Mesodermal cell (in vitro differentiated cells): ENCODE measurements around the gene SYT6.

Source experiments
- H3K27ac ChIP-seq: 2 replicates; pipeline ENCODE4 v1.7.0; 2013; ENCODE audit warnings: mild to moderate bottlenecking, low read depth, low read length, moderate library complexity; ENCODE audit not compliant: severe bottlenecking
- H3K36me3 ChIP-seq: 2 replicates; pipeline ENCODE4 v1.7.1; 2013; ENCODE audit warnings: mild to moderate bottlenecking, low read length, moderate library complexity; ENCODE audit not compliant: control insufficient read depth, insufficient read depth
- H3K4me1 ChIP-seq: one replicate; pipeline ENCODE4 v1.7.1; 2013; ENCODE audit warnings: mild to moderate bottlenecking, low read length; ENCODE audit not compliant: insufficient read depth, control insufficient read depth, poor library complexity, severe bottlenecking
- H3K4me3 ChIP-seq: 2 replicates; pipeline ENCODE4 v1.7.0; 2013; ENCODE audit warnings: low read length, control low read depth, mild to moderate bottlenecking; ENCODE audit not compliant: insufficient read depth, poor library complexity, severe bottlenecking; ENCODE audit errors: extremely low read depth
- H3K9me3 ChIP-seq: 2 replicates; pipeline ENCODE4 v1.7.1; 2013; ENCODE audit warnings: mild to moderate bottlenecking, low read length, moderate library complexity; ENCODE audit not compliant: control insufficient read depth
- WGBS, 2 experiments: methylation state at CpG; one replicate each; pipeline ENCODE4 v1.1.5; 2013; ENCODE audit warnings: missing lambda C conversion rate in 2 of 2; ENCODE audit not compliant: insufficient coverage in 2 of 2; 5-methylcytosine and 5-hydroxymethylcytosine counted together

SYT6 gene

DNA sequence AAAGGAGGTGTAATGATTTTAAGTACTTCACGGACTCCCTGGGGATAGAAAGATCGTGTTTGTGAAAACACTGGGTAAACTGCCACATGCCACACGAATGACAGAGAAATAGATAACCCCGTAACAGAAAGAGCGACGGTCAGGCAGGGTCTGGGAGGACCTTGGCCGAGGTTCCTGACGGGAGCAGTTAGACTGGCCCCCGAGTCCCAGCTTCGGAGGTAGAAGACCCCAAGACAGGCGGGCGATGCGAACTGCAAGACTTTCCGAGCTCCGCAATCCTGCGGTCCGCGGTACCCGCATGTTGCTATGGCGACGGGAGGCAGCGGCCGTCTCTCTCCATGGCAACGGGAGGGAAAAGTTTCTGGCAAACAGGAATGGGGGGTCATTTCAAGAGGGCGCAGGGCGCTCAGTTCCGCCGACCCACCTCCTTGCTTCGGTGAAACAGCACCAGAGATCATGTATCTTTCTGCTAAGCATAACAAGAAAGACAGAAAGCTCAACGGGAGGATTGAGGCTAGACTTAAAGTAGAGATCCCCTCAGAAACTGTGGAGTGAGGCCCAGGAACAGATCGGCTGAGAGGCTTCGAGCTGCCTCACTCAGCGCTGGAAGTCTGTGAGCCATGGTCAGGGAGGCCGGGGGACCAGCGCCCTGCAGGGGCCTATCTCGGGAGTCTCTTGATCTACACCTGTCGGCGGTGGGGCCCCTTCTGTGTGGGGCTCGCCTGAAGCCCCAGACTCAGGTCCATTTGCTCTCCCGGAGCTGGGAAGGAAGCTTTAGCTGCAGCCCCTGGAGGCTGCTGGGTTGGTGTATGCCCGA is 685 bp upstream of the SYT6 start:
- Histone ChIP-seq H3K27ac (no peak overlapping the region), H3K4me1 (peaks cover 18% of the 10 kb centered on the region), H3K4me3 (no peak overlapping the region), H3K9me3 (no peaks in the 10 kb centered on the region), H3K36me3 (no peaks in the 10 kb centered on the region)
- 6 to 7% methylated on average over 36 to 40 of the region's 41 CpGs for WGBS, 2 experiments

DNA sequence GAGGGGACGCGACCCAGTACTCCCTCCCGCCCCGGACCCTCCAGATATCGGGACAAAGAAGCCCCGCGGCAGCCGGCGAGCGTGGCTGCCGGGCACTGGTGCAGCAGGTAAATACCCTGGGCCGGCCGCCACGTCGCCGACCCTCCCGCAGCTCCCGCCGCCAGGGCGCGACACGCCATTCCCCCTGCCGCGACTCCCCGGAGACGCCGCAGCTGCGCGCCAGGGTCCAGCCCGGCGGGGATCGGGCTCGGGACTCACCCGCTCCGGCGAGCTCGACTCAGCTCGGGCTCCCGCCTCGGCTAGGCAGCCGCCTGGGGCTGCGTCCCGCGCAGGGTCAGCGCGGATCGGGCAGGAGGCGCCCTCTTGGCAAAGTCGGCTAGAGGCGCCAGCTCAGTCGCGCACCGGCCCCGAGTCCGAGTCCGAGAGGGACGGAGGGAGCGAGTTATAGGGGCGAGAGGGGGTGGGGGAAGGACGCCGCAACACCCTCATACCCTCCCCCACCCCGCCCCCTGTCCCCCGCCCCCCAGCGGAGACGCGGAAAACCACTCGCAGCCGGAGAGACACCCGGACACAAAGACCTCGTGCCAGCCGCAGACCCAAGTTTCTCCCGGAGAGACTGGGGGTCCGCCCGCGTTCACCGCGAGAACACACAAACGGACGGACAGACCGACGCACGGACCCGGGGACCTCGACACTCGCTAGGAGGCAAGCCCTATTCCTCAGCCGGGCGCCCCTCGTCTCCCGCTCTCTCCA is 985 bp downstream of the SYT6 start:
- H3K4me1 ChIP-seq, result peaks cover 18% of the 10 kb centered on the region
- H3K27ac ChIP-seq, result no peak overlapping the region
- H3K4me3 ChIP-seq, result peak overlapping the region; percentile 37
- no peaks in the 10 kb centered on the region for H3K36me3 ChIP-seq
- 0% methylated on average over 43 to 59 of the region's 89 CpGs for WGBS, 2 experiments
- no peaks in the 10 kb centered on the region for H3K9me3 ChIP-seq

DNA sequence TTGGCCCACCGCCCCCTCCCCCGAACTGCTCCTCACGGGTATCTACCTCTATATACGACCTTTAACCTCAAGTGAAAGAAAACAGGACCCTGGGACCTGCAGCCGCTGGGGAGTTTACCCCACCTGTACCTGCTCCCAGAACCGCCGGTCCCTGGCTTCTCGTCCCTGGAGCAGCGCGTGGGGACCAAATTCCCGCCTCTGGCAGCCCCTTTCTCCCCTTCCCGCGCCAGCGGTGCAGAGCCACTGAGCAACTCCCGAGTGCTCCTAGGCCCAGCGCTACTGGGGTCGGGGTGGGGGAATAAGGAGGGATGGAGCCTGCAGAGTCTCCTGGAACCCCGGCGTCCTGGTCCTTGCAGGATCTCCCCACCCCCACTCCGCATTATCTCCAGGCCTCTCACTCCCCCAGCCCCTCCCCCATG is 1.6 kb downstream of the SYT6 start:
- H3K36me3 ChIP-seq, result no peaks in the 10 kb centered on the region
- H3K4me3 ChIP-seq, result peak overlapping the region; percentile 37
- H3K27ac ChIP-seq, result no peak overlapping the region
- 1 to 2% methylated on average over 8 to 14 of the region's 20 CpGs for WGBS, 2 experiments
- no peaks in the 10 kb centered on the region for H3K9me3 ChIP-seq
- peaks cover 18% of the 10 kb centered on the region for H3K4me1 ChIP-seq

DNA sequence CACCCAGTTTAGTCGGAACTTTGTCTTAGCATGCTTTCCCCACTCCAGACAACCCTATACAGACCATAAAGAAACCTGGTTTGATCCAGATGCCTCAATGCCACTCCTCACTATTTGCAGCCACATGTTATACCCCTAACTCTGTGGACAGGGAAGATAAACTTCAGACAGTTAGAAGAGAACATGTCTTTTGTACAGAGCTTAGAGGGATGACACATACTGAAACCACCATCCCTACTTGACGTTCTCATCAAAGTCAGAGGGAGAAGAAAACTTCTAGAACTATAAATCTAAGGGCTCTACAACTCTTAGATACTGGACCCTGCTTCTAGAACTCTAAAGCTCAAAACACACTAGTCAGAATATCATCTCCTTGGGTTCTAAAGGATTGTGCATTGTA is 3.7 kb downstream of the SYT6 start:
- peaks cover 18% of the 10 kb centered on the region for H3K4me1 ChIP-seq
- no peak overlapping the region for H3K27ac ChIP-seq
- no peaks in the 10 kb centered on the region for H3K9me3 ChIP-seq
- 77 to 100% methylated on average over 2 of the region's 2 CpGs for WGBS, 2 experiments
- no peak overlapping the region for H3K4me3 ChIP-seq
- H3K36me3 ChIP-seq, result no peaks in the 10 kb centered on the region

DNA sequence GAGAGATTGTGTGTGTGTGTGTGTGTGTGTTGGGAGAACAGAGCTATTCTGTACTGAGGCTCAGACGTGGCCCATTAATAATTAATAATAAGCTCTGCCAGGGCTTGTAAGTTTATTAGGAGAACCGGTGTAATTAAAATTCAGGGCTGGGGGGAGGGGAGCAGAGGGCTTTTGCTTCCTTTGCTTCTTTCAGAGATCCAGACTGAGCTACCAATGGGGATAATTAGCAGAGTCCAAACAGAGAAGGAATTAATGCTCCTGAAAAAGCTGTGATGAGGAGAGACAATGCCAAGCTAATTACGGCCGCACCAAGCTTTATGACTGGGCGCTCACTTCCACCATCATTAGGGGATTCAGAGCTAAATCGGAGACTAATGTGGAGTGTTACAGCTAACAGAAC is 4.5 kb downstream of the SYT6 start:
- WGBS, 2 experiments, result 86% methylated on average over 1 to 3 of the region's 6 CpGs
- no peak overlapping the region for H3K27ac ChIP-seq
- H3K36me3 ChIP-seq, result no peaks in the 10 kb centered on the region
- no peak overlapping the region for H3K4me3 ChIP-seq
- no peaks in the 10 kb centered on the region for H3K9me3 ChIP-seq
- peaks cover 18% of the 10 kb centered on the region for H3K4me1 ChIP-seq

DNA sequence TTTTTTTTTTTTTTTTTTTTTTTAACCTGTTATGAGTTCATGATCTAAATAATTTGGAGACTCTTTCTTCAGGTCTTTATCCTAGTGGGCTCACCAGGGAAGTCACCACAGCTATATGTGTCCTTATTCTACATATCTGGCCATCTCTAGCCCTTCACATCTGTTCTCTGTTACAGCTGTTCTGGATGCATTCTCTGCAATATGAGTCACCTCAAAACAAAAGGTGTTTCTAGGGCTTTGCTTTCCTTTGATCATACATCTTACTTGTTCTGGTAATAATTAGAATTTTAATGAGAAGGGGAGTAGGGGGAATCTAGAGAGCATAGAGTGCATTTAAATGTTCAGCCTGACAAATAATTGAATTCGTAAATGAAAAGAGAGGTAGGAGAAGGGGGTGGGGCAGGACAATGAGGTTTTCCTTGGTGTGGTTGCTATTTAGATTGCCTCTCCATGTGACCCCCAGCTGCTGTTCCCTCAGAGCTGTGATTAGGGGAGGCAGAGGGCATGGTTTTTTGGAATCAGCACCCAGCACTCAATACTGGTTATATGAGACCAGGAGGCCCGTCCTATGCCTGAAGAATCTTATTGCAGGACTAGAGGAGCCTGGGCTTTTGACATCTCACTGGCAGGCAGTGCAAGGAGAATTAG is 8.0 kb downstream of the SYT6 start:
- WGBS, 2 experiments, result 67 to 80% methylated on average over 1 of the region's 2 CpGs
- Histone ChIP-seq H3K27ac (no peak overlapping the region), H3K4me3 (no peak overlapping the region), H3K4me1 (peaks cover 4% of the 10 kb centered on the region), H3K9me3 (no peaks in the 10 kb centered on the region), H3K36me3 (no peaks in the 10 kb centered on the region)

DNA sequence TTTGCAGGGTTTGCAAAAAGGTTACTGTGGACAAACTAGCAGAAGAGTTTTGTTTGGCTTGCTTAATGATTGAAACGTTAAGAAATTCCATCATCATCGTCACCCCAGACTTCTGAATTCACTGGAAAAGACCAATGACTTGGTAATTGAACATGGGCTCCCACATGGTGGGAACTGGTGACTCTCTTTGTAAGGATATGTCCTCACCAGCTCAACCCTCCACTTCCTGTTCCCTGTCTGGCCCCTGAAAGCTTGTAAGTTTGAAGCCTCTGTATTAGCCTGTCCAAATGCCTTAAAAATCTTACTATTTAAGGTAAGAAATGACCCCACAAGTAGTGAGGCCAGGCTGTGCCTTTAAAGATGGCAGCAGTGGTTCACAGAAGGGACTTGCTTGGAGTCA is 9.7 kb downstream of the SYT6 start:
- Histone ChIP-seq H3K4me1 (no peaks in the 10 kb centered on the region), H3K4me3 (no peak overlapping the region), H3K9me3 (no peaks in the 10 kb centered on the region), H3K36me3 (no peaks in the 10 kb centered on the region), H3K27ac (no peak overlapping the region)
- WGBS, 2 experiments, result 80 to 93% methylated on average over 1 to 2 of the region's 2 CpGs

DNA sequence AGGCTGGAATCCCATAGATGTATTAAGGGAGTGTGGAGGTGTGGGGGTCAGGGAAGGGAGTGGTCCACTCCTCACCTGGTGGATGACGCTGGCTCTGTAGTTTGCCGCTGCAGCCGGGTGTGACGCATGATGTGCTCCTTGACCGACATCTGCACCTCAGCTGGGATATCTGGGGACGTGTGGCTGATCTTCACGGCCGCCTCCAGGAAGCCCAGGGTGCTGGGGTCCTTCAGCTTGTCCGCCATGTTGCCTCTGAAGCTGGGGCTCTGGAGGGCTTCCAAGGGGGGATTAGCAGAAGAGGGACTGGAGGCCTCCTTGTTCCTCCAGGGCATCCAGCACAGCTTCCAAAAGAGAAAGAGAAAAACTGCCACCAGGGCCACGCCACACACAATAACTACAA is 14.1 kb downstream of the SYT6 start:
- H3K27ac ChIP-seq, result no peak overlapping the region
- no peaks in the 10 kb centered on the region for H3K9me3 ChIP-seq
- no peaks in the 10 kb centered on the region for H3K36me3 ChIP-seq
- H3K4me3 ChIP-seq, result no peak overlapping the region
- H3K4me1 ChIP-seq, result no peaks in the 10 kb centered on the region
- WGBS, 2 experiments, result 92 to 96% methylated on average over 8 to 9 of the region's 10 CpGs

DNA sequence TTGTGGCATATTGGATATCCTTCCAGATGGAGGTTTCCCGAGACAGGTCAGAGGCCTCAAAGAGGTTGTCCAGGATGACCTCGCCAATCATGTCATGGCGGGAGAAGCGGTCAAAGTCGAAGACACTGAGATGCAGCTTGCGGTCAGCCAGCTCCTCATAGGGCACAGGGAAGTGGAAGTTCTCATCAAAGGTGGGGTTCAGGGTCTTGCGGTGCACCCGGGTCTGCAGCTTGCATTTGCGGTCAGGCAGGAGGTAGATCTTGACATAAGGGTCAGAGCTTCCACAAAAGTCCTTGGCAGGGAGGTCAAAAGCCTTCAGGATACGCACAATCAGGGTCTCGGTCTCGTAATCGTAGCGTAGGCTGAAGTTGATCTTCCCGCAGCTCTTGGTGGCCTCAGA is 16.2 kb downstream of the SYT6 start:
- H3K9me3 ChIP-seq, result no peaks in the 10 kb centered on the region
- no peak overlapping the region for H3K4me3 ChIP-seq
- WGBS, 2 experiments, result 96 to 97% methylated on average over 13 of the region's 15 CpGs
- H3K4me1 ChIP-seq, result no peaks in the 10 kb centered on the region
- H3K36me3 ChIP-seq, result no peaks in the 10 kb centered on the region
- no peak overlapping the region for H3K27ac ChIP-seq

DNA sequence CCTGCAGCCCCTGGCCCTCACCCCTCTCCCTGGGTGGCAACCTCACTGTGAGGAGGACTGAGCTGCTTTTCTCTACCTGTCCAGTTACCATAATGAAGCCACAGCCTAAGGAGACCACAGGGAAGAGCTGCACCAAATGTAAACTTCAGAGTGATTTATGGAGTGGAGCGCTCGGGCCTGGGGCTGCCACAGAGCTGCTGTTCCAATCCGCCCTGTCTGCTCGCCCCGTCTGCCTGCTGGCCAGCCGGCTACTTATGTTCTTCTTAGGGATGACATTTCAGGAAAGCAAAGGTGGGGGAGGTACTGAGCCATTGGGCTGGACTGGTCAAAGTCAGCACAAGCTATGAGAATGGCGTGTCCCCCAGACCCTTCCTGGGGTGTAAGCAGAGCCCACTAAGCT is 17.9 kb downstream of the SYT6 start:
- WGBS, 2 experiments, result 84 to 90% methylated on average over 7 of the region's 7 CpGs
- no peaks in the 10 kb centered on the region for H3K9me3 ChIP-seq

More for the DNA sequence above, 17.9 kb downstream of the SYT6 start:
- Histone ChIP-seq H3K4me3 (no peak overlapping the region), H3K36me3 (no peaks in the 10 kb centered on the region), H3K27ac (no peak overlapping the region), H3K4me1 (no peaks in the 10 kb centered on the region)
